Prostate gland (tissue), 2 donors: Measurements from ENCODE around the gene WDR4. TPM values are rescaled to one million over a fixed set of nuclear protein-coding genes. Genes with fewer than 3 reads are reported as not detected.
"Not testable (repeated sequence)": the region's sequence is repeated elsewhere in the genome, so short reads cannot be mapped to it uniquely, and the experiment has no call there.

Source experiments
- DNase-seq: peaks from one replicate; pipeline ENCODE4 v3.0.0-alpha.2; 2019; ENCODE audit warnings: low spot score
- H3K27ac ChIP-seq, 2 donors: fragments of 200-600 bp; sonication (generic); 2 replicates each; pipeline ENCODE4 v1.5.1; 2017 to 2019
- H3K27me3 ChIP-seq: fragments of 200-600 bp; sonication (generic); replicated peaks from 2 replicates; pipeline ENCODE4 v1.5.1; 2019; ENCODE audit not compliant: insufficient read depth
- H3K36me3 ChIP-seq, 2 donors: fragments of 200-600 bp; sonication (generic); 1 replicate in 1 of 2; 2 replicates in 1 of 2; pipeline versions ENCODE4 v1.5.1 to v1.8.1; 2017 to 2019
- H3K4me1 ChIP-seq: fragments of 200-600 bp; sonication (generic); replicated peaks from 2 replicates; pipeline ENCODE4 v1.5.1; 2019
- H3K4me3 ChIP-seq, 2 donors: fragments of 200-600 bp; sonication (generic); 2 replicates each; pipeline ENCODE4 v1.5.1; 2017 to 2019
- H3K9me3 ChIP-seq: fragments of 200-600 bp; sonication (generic); 2 replicates; pipeline ENCODE4 v1.5.1; 2017
- POLR2A ChIP-seq: fragments of 450-650 bp; IDR thresholded peaks from one replicate; pipeline ENCODE4 v1.6.1; 2016; ENCODE audit warnings: antibody characterized with exemption, mild to moderate bottlenecking
- POLR2AphosphoS5 ChIP-seq: sonication (generic); formaldehyde crosslinking; IDR thresholded peaks from one replicate; pipeline ENCODE4 v1.6.1; 2017; ENCODE audit warnings: antibody characterized with exemption
- WGBS: methylation state at CpG from one replicate; pipeline ENCODE4 v1.1.5; 2018; 5-methylcytosine and 5-hydroxymethylcytosine counted together
- intact Hi-C: fragments of 100-400 bp; cut with DNase I; formaldehyde crosslinking; loops from one replicate; pipeline ENCODE4 v1.14.2; 2022
- total RNA-seq, 2 donors: library from RNA; depleted of rRNA; stranded (reverse); fragments of >200 nt; gene quantifications; one replicate each; pipeline ENCODE4 v1.1.0, GENCODE V29; 2016
- TF ChIP-seq, protein P1 (sequence below), 4 experiments: fragments of 200-600 bp in 2 of 4; fragments of 450-650 bp in 2 of 4; sonication (generic) in 2 of 4; IDR thresholded peaks; 1 replicate in 3 of 4; 2 replicates in 1 of 4; pipeline ENCODE4 v1.5.1; 2016 to 2019; ENCODE audit warnings: antibody characterized with exemption in 4 of 4, mild to moderate bottlenecking in 2 of 4, moderate library complexity in 2 of 4

WDR4 gene
- total RNA-seq, 2 donors from 2014 or later = 7.0 to 11.9 TPM

- no peaks in the 10 kb centered on the region for H3K4me1 ChIP-seq
- no peak overlapping the region for H3K4me3 ChIP-seq
- no peaks in the 10 kb centered on the region for H3K9me3 ChIP-seq
- WGBS = 76% methylated on average over 14 of the region's 14 CpGs
- H3K36me3 ChIP-seq = no peaks in the 10 kb centered on the region
- no peak for DNase-seq
- TF ChIP-seq, protein P1, sequence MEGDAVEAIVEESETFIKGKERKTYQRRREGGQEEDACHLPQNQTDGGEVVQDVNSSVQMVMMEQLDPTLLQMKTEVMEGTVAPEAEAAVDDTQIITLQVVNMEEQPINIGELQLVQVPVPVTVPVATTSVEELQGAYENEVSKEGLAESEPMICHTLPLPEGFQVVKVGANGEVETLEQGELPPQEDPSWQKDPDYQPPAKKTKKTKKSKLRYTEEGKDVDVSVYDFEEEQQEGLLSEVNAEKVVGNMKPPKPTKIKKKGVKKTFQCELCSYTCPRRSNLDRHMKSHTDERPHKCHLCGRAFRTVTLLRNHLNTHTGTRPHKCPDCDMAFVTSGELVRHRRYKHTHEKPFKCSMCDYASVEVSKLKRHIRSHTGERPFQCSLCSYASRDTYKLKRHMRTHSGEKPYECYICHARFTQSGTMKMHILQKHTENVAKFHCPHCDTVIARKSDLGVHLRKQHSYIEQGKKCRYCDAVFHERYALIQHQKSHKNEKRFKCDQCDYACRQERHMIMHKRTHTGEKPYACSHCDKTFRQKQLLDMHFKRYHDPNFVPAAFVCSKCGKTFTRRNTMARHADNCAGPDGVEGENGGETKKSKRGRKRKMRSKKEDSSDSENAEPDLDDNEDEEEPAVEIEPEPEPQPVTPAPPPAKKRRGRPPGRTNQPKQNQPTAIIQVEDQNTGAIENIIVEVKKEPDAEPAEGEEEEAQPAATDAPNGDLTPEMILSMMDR (IDR thresholded peaks at IDR 0.05) = no peak
- intact Hi-C loops = no loop called here
- H3K27me3 ChIP-seq = no peaks in the 10 kb centered on the region
- no peak overlapping the region for H3K27ac ChIP-seq
Observed at GRCh38 chr21:42806509-42807140, 72.7 kb downstream of the WDR4 start.

GRCh38 chr21:42801616-42802015 is 77.7 kb downstream of the WDR4 start:
- H3K4me1 ChIP-seq, H3K27me3 ChIP-seq, H3K9me3 ChIP-seq, H3K4me3 ChIP-seq, H3K36me3 ChIP-seq, intact Hi-C loops: not testable (repeated sequence)
- H3K27ac ChIP-seq = peak overlapping the region; percentile 34 to 36
- DNase-seq = peak; percentile 36
- WGBS = 18% methylated on average over 6 of the region's 6 CpGs
- peak; percentile 78 for TF ChIP-seq POLR2AphosphoS5

GRCh38 chr21:42799948-42800347 is 79.4 kb downstream of the WDR4 start:
- Histone ChIP-seq H3K4me1 (no peaks in the 10 kb centered on the region), H3K4me3 (no peak overlapping the region), H3K27ac (no peak overlapping the region), H3K27me3 (no peaks in the 10 kb centered on the region), H3K9me3 (no peaks in the 10 kb centered on the region), H3K36me3 (no peaks in the 10 kb centered on the region)
- DNase-seq = no peak
- intact Hi-C loops = no loop called here
- 91% methylated on average over 5 of the region's 5 CpGs for WGBS
- TF ChIP-seq POLR2A (no peak), POLR2AphosphoS5 (no peak)
- TF ChIP-seq, protein P1 (IDR thresholded peaks at IDR 0.05) = no peak

DNA sequence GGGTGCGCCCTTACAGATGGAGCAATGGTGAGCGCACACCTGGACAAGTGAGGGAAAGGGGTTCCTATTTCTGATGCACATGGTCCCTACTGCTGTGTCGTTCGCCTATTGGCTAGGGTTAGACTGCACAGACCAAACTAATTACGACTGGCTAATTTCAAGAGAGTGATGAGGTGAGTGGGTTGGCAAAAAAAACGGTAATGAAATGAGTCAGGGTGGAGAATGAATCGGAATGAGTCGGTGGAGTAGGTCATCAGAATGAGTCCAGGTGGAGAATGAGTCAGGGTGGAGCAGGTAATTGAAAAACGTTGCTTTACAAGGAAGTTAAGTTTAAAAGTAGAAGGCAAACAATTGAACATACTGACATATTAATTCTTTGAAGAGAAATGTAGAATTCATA is 79.8 kb downstream of the WDR4 start:
- Histone ChIP-seq H3K9me3 (no peaks in the 10 kb centered on the region), H3K4me3 (no peak overlapping the region), H3K36me3 (no peaks in the 10 kb centered on the region), H3K4me1 (no peaks in the 10 kb centered on the region), H3K27ac (no peak overlapping the region), H3K27me3 (no peaks in the 10 kb centered on the region)
- 75% methylated on average over 9 of the region's 9 CpGs for WGBS
- no peak for DNase-seq
- intact Hi-C loops = no loop called here
- TF ChIP-seq POLR2AphosphoS5 = no peak
- TF ChIP-seq, protein P1 (IDR thresholded peaks at IDR 0.05) = no peak
- no peak for TF ChIP-seq POLR2A

Other genes with a start within 250 kb of the WDR4 start
- 10 to 100 TPM; 80.0 to 93.6 TPM for gene PDE9A, start 225.9 kb downstream of the WDR4 start, total RNA-seq
- 10 to 100 TPM; 33.2 to 42.1 TPM for gene NDUFV3, start 13.8 kb upstream of the WDR4 start, total RNA-seq
- gene ERVH48-1, start 46.1 kb upstream of the WDR4 start, total RNA-seq = under 1 TPM in 1 of 2 donors, not detected in 1; 0.05 TPM
- 10 to 100 TPM; 38.0 to 42.4 TPM for gene PKNOX1, start 95.0 kb upstream of the WDR4 start, total RNA-seq
- 10 to 100 TPM; 48.9 to 72.7 TPM for gene CBS, start 196.3 kb upstream of the WDR4 start, total RNA-seq
- 10 to 100 TPM; 33.4 to 40.9 TPM for gene U2AF1, start 228.0 kb upstream of the WDR4 start, total RNA-seq